Measurements from ENCODE around the gene KLHL29. TPM values are rescaled to one million over a fixed set of nuclear protein-coding genes. Genes with fewer than 3 reads are reported as not detected.

The KLHL29 gene
- total RNA-seq, 3 donors from 2014 or later (not counting 1 experiment from before 2014, with no cell fraction given), result 0.24 to 0.43 (median 0.33) TPM

- Mint-ChIP-seq H3K4me3 (no peak overlapping the region), H3K27ac (no peak overlapping the region), H3K27me3 (ENCODE audit: low read depth in 2 of 2) (no peaks in the 10 kb centered on the region), H3K9me3 (no peaks in the 10 kb centered on the region), H3K4me1 (peaks cover 17 to 31% of the 10 kb centered on the region in 2 donors), H3K36me3 (no peaks in the 10 kb centered on the region)
- TF ChIP-seq CTCF (IDR thresholded peaks at IDR 0.05), result no peak
- ATAC-seq, result no peak
- H3K4me1 ChIP-seq (ENCODE audit: control insufficient read depth, insufficient read depth, low read length), result peaks cover 13% of the 10 kb centered on the region
- H3K4me3 ChIP-seq (ENCODE audit: low read length), result no peak overlapping the region
- no peak overlapping the region for H3K27ac ChIP-seq (ENCODE audit: low read length)
- no peaks in the 10 kb centered on the region for H3K9me3 ChIP-seq (ENCODE audit: control insufficient read depth, insufficient read depth, low read length)
- no peak for DNase-seq
- 93% methylated on average over 17 of the region's 17 CpGs for WGBS (ENCODE audit: insufficient coverage)
- H3K36me3 ChIP-seq (ENCODE audit: control insufficient read depth, insufficient read depth, low read length), result no peaks in the 10 kb centered on the region
- intact Hi-C loops (cut with micrococcal nuclease), result no loop called here
- no peaks in the 10 kb centered on the region for H3K27me3 ChIP-seq (ENCODE audit: control insufficient read depth, insufficient read depth, low read length)
These were observed 314.0 kb downstream of the KLHL29 start for GRCh38 chr2:23698721-23699579.

DNA sequence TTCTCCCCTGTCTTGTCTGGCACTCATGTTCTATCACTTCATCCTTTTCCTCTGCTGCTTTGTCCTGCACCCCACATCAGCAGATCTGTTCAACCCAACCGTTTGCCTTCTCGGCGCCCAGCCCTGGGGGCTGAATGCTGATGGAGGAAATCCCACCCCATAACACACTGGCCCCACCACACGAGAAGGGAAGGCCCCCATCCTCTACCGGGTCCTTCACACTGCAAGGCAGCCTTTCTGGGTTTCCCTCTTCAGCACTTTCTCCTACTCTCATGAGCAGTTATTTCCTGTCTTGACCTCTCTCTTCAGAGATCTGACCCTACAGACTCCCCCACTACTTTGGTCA, 314.6 kb downstream of the KLHL29 start:
- intact Hi-C loops (cut with micrococcal nuclease), result no loop called here
- peaks cover 17 to 29% of the 10 kb centered on the region in 2 donors for H3K4me1 Mint-ChIP-seq
- Histone ChIP-seq H3K27me3 (ENCODE audit: control insufficient read depth, insufficient read depth, low read length) (no peaks in the 10 kb centered on the region), H3K9me3 (ENCODE audit: control insufficient read depth, insufficient read depth, low read length) (no peaks in the 10 kb centered on the region), H3K4me3 (ENCODE audit: low read length) (no peak overlapping the region), H3K27ac (ENCODE audit: low read length) (no peak overlapping the region), H3K4me1 (ENCODE audit: control insufficient read depth, insufficient read depth, low read length) (peaks cover 15% of the 10 kb centered on the region), H3K36me3 (ENCODE audit: control insufficient read depth, insufficient read depth, low read length) (no peaks in the 10 kb centered on the region)
- H3K36me3 Mint-ChIP-seq, result no peaks in the 10 kb centered on the region
- no peak for TF ChIP-seq CTCF (IDR thresholded peaks at IDR 0.05)
- DNase-seq, result no peak
- H3K27me3 Mint-ChIP-seq (ENCODE audit: low read depth in 2 of 2), result no peaks in the 10 kb centered on the region
- no peak for ATAC-seq
- H3K27ac Mint-ChIP-seq, result no peak overlapping the region
- H3K4me3 Mint-ChIP-seq, result no peak overlapping the region
- H3K9me3 Mint-ChIP-seq, result no peaks in the 10 kb centered on the region
- WGBS (ENCODE audit: insufficient coverage), result 95% methylated on average over 5 of the region's 5 CpGs

DNA sequence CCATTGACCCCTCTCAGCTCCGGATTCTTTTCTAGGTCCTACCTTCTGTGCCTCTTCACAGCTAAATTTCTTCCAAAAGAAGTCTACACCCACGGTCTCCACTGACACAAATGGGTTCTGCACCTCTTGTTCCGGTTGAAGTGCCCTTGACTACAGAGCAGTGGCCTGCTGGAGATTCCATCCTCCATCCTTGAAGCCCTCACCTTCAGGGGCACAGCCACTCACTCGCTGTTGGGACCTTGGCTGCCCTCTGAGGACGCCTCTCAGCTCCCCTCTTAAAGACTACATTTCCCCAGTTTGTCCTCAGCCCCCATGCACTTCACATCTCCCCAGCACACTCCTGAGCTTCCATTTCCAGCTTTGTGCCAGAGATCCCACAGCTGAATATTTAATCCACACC, 315.6 kb downstream of the KLHL29 start:
- no peak overlapping the region for H3K4me3 ChIP-seq (ENCODE audit: low read length)
- 98% methylated on average over 5 of the region's 5 CpGs for WGBS (ENCODE audit: insufficient coverage)
- Mint-ChIP-seq H3K27me3 (ENCODE audit: low read depth in 2 of 2) (no peaks in the 10 kb centered on the region), H3K36me3 (no peaks in the 10 kb centered on the region), H3K4me1 (peaks cover 17 to 26% of the 10 kb centered on the region in 2 donors), H3K9me3 (no peaks in the 10 kb centered on the region), H3K27ac (no peak overlapping the region), H3K4me3 (no peak overlapping the region)
- H3K4me1 ChIP-seq (ENCODE audit: control insufficient read depth, insufficient read depth, low read length), result peaks cover 15% of the 10 kb centered on the region
- no peak for DNase-seq
- intact Hi-C loops (cut with micrococcal nuclease), result no loop called here
- no peak for ATAC-seq
- no peaks in the 10 kb centered on the region for H3K9me3 ChIP-seq (ENCODE audit: control insufficient read depth, insufficient read depth, low read length)
- H3K36me3 ChIP-seq (ENCODE audit: control insufficient read depth, insufficient read depth, low read length), result no peaks in the 10 kb centered on the region
- no peaks in the 10 kb centered on the region for H3K27me3 ChIP-seq (ENCODE audit: control insufficient read depth, insufficient read depth, low read length)
- no peak overlapping the region for H3K27ac ChIP-seq (ENCODE audit: low read length)
- no peak for TF ChIP-seq CTCF (IDR thresholded peaks at IDR 0.05)
